Adipocyte (in vitro differentiated cells): Measurements from ENCODE around the gene STYK1.
"Not testable (repeated sequence)": the region's sequence is repeated elsewhere in the genome, so short reads cannot be mapped to it uniquely, and the experiment has no call there.

ENCODE experiments used
- DNase-seq: peaks from one replicate; pipeline ENCODE4 v3.0.0-alpha.2; 2015; ENCODE audit warnings: low read depth
- H3K27me3 ChIP-seq: replicated peaks from 2 replicates; pipeline ENCODE4 v1.7.0; 2013; ENCODE audit warnings: mild to moderate bottlenecking, low read length, moderate library complexity; ENCODE audit not compliant: control insufficient read depth, insufficient read depth
- H3K36me3 ChIP-seq: 2 replicates; pipeline ENCODE4 v1.7.0; 2013; ENCODE audit warnings: low read length, mild to moderate bottlenecking, moderate library complexity; ENCODE audit not compliant: control insufficient read depth, insufficient read depth, severe bottlenecking
- H3K4me1 ChIP-seq: 2 replicates; pipeline ENCODE4 v1.7.0; 2013; ENCODE audit warnings: mild to moderate bottlenecking, low read length, moderate library complexity; ENCODE audit not compliant: control insufficient read depth, insufficient read depth
- H3K4me3 ChIP-seq: 2 replicates; pipeline ENCODE4 v1.7.0; 2013; ENCODE audit warnings: mild to moderate bottlenecking, low read length, moderate library complexity
- H3K9ac ChIP-seq: 2 replicates; pipeline ENCODE4 v1.7.0; 2013; ENCODE audit warnings: mild to moderate bottlenecking, low read length, moderate library complexity
- H3K9me3 ChIP-seq: 2 replicates; pipeline ENCODE4 v1.7.0; 2013; ENCODE audit warnings: mild to moderate bottlenecking, low read length, moderate library complexity; ENCODE audit not compliant: control insufficient read depth

STYK1 gene

DNA sequence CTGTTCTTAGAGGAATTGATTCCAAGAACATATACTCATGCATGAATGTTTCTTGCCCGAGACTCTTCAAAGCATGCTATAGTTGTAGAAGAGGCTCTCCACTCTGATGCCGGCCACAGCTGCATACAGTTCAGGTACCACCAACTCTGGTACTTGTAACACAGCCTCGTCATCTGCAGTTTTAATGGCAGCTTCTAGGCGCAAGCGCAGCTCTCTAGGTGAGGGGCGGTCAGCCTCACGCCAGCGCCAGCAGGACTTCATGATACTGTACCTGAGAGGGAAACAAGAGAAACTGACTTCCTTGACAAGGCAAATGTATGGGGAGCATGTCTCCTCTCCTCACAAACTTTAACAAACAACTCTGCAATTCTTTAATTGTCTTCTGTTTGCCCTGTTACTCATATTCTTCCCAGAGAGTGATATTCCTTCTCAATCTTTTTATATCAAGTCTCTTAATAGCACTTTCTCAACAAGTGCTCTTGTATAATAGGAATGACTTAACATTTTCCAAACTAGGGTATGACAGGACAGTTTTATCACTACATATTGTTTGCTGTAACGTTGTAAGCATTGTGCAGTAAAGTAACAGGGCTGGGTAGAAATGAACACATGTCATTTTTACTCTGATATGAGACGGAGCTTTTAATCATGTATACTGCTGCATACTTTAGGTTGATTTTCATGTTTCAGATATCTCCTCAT, 53.6 kb downstream of the STYK1 start:
- Histone ChIP-seq H3K9ac (no peak overlapping the region), H3K36me3 (no peaks in the 10 kb centered on the region), H3K4me1 (peaks cover 30% of the 10 kb centered on the region), H3K27me3 (no peaks in the 10 kb centered on the region), H3K9me3 (no peaks in the 10 kb centered on the region), H3K4me3 (no peak overlapping the region)
- DNase-seq, result no peak

DNA sequence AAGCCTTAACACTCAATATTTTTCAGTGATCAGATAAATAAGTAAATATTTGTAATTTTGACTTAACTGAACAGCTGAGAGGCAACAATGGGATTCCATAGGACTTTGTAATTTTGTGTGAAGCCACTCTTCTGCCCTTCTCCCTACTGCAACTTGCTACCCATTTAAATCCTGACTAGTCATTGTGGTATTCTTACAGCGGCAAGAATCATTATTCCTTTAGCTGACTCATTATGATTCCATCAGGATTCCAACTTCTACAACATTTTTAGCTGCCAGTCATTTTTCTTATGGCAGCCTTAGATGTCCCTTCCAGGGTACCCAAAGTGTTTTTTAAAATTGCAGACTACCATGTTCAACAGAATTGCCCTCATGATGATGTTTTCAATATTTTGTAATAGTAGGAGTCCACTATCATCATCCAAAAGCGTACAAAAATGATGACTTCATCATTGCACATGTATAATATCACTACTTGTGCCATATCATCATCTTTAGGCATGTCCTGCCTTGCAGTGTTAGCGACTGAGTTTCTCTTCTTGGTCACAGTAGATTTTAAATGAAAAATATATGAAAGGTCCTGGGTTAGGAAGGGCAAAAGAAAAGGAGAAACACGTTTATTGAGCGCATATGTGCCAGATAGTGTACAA, 55.4 kb downstream of the STYK1 start:
- Histone ChIP-seq H3K9me3 (no peaks in the 10 kb centered on the region), H3K4me3 (peak overlapping the region; percentile 25), H3K9ac (peak overlapping the region; percentile 4), H3K4me1 (peaks cover 34% of the 10 kb centered on the region), H3K27me3 (no peaks in the 10 kb centered on the region), H3K36me3 (no peaks in the 10 kb centered on the region)
- peak; percentile 70 for DNase-seq

DNA sequence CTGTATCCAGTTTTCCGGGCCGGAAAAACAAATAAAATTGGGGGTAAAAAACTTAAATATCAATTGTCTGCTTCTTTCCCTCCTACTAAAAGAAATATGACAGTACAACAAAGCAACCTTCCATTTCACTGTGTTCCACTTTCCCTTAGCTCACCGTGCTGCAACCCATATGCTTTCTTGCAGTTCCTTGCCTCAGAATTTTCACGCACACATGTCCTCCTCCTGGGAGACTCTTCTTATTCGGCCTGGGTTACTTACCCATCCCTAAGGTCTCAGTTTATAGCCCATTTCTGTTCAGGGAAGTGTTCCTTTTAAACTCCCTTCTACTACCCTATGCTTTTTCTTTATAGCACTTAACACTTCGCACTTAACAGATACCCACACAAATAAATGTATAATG, 56.0 kb downstream of the STYK1 start:
- peaks cover 30% of the 10 kb centered on the region for H3K4me1 ChIP-seq
- no peak overlapping the region for H3K4me3 ChIP-seq
- no peaks in the 10 kb centered on the region for H3K27me3 ChIP-seq
- H3K9ac ChIP-seq, result peak overlapping the region; percentile 1
- DNase-seq, result no peak
- H3K36me3 ChIP-seq, result no peaks in the 10 kb centered on the region
- no peaks in the 10 kb centered on the region for H3K9me3 ChIP-seq

DNA sequence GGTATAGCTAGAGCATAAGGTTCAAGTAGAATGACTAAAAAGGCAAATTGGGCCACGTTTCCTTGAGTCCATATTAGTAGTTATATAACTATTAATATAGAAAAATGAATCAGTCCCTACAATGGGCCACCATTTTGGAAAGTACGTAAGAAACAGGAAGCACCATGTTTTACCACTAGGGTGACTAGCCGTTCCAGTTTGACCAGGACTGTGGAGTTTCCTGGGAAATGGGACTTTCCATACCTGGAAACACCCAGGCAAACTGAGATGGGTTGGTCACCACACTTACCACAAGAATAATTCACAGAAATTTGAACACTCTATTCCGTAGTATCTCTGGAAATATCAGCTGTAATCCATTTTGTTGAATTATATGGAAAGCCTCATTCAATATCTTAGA, 58.3 kb downstream of the STYK1 start:
- DNase-seq, result no peak
- peaks cover 39% of the 10 kb centered on the region for H3K4me1 ChIP-seq
- H3K36me3 ChIP-seq, result no peaks in the 10 kb centered on the region
- H3K4me3 ChIP-seq, result no peak overlapping the region
- no peaks in the 10 kb centered on the region for H3K9me3 ChIP-seq
- no peaks in the 10 kb centered on the region for H3K27me3 ChIP-seq
- no peak overlapping the region for H3K9ac ChIP-seq

DNA sequence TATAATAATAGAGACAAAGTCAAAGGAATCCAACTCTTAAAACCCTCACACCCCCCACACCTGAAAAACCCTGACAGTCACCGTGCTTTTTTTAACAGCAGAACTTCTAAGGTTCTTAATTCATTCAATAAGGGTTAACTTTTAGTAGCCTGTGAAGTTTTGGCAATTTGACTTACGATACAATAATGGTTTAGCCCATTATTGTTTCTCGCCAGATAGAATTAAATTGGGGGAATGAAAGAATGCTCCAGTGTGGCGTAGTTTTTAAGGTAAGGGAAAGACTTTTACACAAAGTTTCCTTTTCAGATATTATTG, 59.8 kb downstream of the STYK1 start:
- H3K27me3 ChIP-seq, result no peaks in the 10 kb centered on the region
- peaks cover 12% of the 10 kb centered on the region for H3K36me3 ChIP-seq
- H3K4me3 ChIP-seq, result peak overlapping the region; percentile 94
- H3K4me1 ChIP-seq, result peaks cover 32% of the 10 kb centered on the region
- H3K9ac ChIP-seq, result peak overlapping the region; percentile 97
- no peak for DNase-seq
- no peaks in the 10 kb centered on the region for H3K9me3 ChIP-seq

DNA sequence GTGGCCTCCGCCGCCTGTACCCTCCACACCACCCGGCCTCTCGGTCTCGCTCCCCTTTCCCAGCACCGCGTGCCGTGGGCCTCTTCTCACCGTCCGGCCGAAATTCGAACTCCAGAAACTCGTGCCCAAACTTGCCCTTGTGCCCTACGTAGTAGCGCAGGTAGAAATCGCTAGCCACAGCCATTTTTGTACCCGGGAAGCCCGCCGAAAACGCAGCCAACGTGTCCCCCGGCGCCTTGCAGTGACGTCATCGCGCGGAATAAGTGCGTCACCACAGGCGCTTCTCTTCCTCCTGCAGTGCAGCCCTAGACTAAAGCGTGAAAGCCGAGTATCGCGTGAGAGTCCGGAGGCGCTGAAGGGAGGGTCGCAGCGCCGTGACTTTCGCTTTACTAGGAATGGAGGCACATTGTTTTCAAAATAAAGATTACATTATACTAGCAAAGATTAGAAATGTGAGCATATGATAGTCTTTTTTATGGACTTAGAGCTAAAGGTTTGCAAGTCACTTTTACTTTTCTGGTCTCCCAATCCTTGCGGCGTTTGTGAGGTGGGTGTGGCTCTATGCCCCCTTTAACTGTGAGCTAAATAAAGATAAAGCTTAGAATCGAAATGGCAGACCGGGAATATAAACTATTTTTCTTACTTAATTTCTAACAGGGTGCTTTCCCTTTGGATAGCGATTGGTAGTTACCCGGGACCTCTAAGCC, 60.4 kb downstream of the STYK1 start, which contains the start of gene MAGOHB:
MAGOHB (minus strand) TSS at position 261 of the 707 bp plus-strand sequence; CDS start at position 184, 77 bp downstream.
- H3K4me3 ChIP-seq, result peak within 1 kb of the TSS; percentile 94
- H3K27me3 ChIP-seq, result no peaks in the 10 kb centered on the region
- no peaks in the 10 kb centered on the region for H3K9me3 ChIP-seq
- DNase-seq, result peak; percentile 98
- peaks cover 17% of the 10 kb centered on the region for H3K36me3 ChIP-seq
- H3K4me1 ChIP-seq, result peaks cover 28% of the 10 kb centered on the region
- H3K9ac ChIP-seq, result peak within 1 kb of the TSS; percentile 97

DNA sequence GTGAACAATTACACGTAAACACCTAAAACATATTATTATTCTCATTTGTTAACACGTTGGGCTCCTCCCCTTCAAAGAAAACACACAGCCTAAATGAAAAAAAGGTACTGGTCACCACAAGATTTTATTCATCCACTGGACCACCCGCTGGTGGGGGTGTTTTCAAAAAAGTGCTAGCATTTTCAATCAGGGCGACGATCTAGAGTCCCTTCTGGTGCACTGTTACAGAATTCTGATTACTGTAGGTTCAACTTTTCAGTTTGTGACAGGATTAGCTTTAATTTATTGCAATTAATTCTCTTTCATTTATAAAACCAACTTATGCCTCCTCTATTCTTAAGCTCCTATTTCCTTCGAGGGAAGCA, 60.9 kb downstream of the STYK1 start:
- no peak for DNase-seq
- Histone ChIP-seq H3K4me3 (peak overlapping the region; percentile 94), H3K9ac (peak overlapping the region; percentile 97), H3K27me3 (no peaks in the 10 kb centered on the region), H3K9me3 (no peaks in the 10 kb centered on the region), H3K36me3 (peaks cover 22% of the 10 kb centered on the region), H3K4me1 (peaks cover 23% of the 10 kb centered on the region)

DNA sequence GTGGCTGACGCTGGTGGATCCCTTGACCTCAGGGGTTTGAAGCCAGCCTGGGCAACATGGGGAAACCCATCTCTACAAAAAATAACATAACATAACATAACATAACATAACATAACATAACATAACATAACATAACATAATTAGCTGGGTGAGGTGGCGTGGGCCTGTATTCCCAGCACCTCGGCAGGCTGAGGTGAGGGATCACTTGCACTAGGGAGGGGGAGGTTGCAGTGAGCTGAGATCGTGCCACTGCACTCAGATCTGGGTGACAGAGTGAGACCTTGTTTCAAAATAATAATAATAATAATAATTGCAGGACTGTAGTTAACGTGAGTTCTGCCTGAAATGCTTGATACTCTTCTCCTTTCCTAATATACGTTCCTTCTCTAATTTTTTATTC, 61.7 kb downstream of the STYK1 start:
- Histone ChIP-seq H3K9ac (peak overlapping the region; percentile 97), H3K9me3 (no peaks in the 10 kb centered on the region), H3K4me3 (peak overlapping the region; percentile 94), H3K27me3 (no peaks in the 10 kb centered on the region), H3K36me3 (peaks cover 25% of the 10 kb centered on the region), H3K4me1 (peaks cover 17% of the 10 kb centered on the region)
- DNase-seq, result no peak

DNA sequence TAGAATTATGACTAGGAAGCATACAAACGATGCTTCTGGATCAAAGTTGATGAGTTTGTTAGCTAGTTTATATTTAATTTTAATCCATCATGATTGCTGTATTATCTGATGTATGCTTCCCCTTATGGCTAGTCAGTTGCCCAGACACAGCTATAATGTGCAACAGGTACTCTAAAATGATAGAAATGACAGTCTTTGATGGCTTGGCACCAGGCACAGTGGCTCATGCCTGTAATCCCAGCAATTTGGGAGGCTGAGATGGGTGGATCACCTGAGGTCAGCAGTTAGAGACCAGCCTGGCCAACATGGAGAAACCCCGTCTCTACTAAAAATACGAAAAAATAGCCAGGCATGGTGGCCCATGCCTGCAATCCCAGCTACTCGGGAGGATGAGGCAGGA, 62.6 kb downstream of the STYK1 start:
- H3K27me3 ChIP-seq, DNase-seq, H3K9me3 ChIP-seq, H3K4me3 ChIP-seq, H3K9ac ChIP-seq: not testable (repeated sequence)
- Histone ChIP-seq H3K4me1 (peaks cover 17% of the 10 kb centered on the region), H3K36me3 (peaks cover 29% of the 10 kb centered on the region)

DNA sequence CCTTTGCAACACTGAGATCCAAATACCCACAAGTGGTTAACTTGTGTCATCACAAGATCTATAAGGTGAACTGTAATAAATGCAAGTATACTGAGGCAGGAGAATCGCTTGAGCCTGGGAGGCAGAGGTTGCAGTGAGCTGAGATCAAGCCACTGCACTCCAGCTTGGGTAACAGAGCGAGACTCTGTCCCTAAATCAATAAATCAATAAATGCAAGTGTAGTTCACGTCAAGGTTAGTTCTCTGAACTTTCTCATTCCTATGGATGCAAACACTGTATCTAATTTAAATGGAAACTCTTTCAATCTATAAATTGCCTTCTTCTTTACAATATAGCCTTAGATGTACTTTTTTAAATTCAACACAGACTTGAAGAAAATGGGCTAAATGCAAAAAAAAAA, 63.7 kb downstream of the STYK1 start:
- no peaks in the 10 kb centered on the region for H3K9me3 ChIP-seq
- no peak for DNase-seq
- H3K4me1 ChIP-seq, result peaks cover 17% of the 10 kb centered on the region
- no peak overlapping the region for H3K9ac ChIP-seq
- no peaks in the 10 kb centered on the region for H3K27me3 ChIP-seq
- peaks cover 40% of the 10 kb centered on the region for H3K36me3 ChIP-seq
- H3K4me3 ChIP-seq, result no peak overlapping the region

DNA sequence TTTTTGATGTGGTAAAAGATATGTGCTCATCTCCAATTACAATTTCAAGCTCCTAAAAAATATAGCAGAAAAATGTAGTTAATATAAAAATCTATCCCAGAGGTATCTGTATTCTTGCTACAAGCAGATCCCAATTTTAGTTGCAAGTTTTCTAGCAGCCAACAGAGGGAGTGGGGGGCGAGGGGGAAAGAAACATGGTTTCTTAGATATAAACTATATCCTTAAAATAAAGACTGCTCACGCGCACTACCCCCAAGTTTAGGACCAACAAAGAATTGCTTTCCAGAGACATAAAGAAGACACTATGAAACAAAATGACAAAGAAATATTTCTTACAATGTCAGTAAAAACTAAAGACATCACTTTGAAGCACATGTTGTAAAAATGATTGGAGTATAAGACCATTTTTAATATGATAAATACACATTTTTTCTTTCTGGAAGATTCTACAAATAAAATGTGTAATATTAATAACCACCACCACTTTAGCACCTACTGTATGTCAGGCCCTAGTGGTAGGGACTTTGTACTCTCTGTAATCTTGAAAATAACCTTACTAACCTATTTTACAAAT, 65.9 kb downstream of the STYK1 start:
- Histone ChIP-seq H3K4me3 (no peak overlapping the region), H3K27me3 (no peaks in the 10 kb centered on the region), H3K4me1 (peaks cover 11% of the 10 kb centered on the region), H3K9me3 (no peaks in the 10 kb centered on the region), H3K36me3 (peaks cover 42% of the 10 kb centered on the region), H3K9ac (no peak overlapping the region)
- peak; percentile 44 for DNase-seq
